Lower leg skin (tissue), 4 donors: ENCODE measurements around the gene SAP30L. TPM values are rescaled to one million over a fixed set of nuclear protein-coding genes. Genes with fewer than 3 reads are reported as not detected.
A peak's percentile ranks its signal among the peaks of the same experiment; 100 is the strongest.

ENCODE experiments used
- DNase-seq, 2 donors: peaks; one replicate each; pipeline ENCODE4 v3.0.0-alpha.2; 2019; ENCODE audit warnings: low spot score in 2 of 2
- H3K4me3 ChIP-seq: fragments of 200-600 bp; sonication (generic); 2 replicates; pipeline ENCODE4 v1.5.1; 2017; ENCODE audit warnings: mild to moderate bottlenecking, low read depth; ENCODE audit not compliant: poor library complexity, severe bottlenecking
- POLR2A ChIP-seq, 2 donors: fragments of 450-650 bp; IDR thresholded peaks; one replicate each; pipeline ENCODE4 v1.6.1; 2016 to 2017; ENCODE audit warnings: antibody characterized with exemption in 2 of 2, mild to moderate bottlenecking in 1 of 2, moderate library complexity in 1 of 2
- WGBS, 2 donors: methylation state at CpG; one replicate each; pipeline ENCODE4 v1.1.5; 2018; 5-methylcytosine and 5-hydroxymethylcytosine counted together
- intact Hi-C: fragments of 100-400 bp; cut with DNase I; formaldehyde crosslinking; loops from one replicate; pipeline ENCODE4 v1.15.0; 2023; ENCODE audit warnings: low total_unique reads
- total RNA-seq, 4 donors: library from RNA; depleted of rRNA; stranded (reverse); fragments of >200 nt; gene quantifications; one replicate each; pipeline ENCODE4 v1.1.0, GENCODE V29; 2016
- TF ChIP-seq, protein P1 (sequence below), 3 donors: fragments of 450-650 bp; IDR thresholded peaks; one replicate each; pipeline ENCODE4 v1.5.1; 2016; ENCODE audit warnings: antibody characterized with exemption in 3 of 3, mild to moderate bottlenecking in 3 of 3, moderate library complexity in 2 of 3

The SAP30L gene
- total RNA-seq, 4 donors from 2014 or later: 28.3 to 54.4 (median 39.9) TPM

DNA sequence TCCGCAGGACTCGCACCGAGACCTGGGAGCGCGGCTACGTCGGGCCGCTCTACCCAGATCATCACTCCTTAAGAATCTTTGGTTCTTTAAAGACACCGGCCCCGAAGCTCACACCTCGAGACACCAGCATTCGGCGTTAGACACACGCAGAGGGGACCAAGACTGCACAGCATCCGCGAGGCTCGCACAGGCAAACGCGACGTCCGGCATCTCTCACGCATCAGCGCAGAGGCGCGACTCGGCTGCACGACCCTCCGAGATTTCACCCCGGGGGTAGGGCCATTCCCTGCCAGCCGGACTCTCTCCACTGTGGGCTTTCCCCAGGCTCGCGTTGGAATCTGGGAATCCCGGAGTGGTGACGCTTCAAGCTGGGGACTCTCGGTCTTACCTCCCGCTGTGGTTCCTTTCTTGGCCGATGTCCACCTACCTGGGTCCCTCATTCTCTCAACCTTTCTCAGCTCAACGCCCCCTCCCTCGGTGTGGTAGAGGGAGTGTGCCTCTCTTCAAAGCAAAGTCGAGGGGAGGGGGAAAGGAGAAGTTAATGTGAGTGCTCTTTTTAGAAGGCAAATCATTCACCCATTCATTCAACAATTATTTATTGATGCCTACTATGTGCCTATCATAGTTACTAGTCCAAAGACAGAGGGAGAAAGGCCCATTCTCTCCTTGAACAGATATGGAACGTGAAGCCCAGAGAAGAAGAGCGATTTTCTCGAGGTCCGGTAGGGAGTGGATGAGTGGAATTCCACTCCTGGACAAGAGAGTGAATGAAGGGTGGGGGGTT is 33.6 kb downstream of the SAP30L start:
- peak in 1 of 2 donors; percentile 64 for DNase-seq
- 3 to 4% methylated on average over 41 to 44 of the region's 44 CpGs for WGBS, 2 donors
- intact Hi-C loops: no loop called here
- TF ChIP-seq, protein P1, sequence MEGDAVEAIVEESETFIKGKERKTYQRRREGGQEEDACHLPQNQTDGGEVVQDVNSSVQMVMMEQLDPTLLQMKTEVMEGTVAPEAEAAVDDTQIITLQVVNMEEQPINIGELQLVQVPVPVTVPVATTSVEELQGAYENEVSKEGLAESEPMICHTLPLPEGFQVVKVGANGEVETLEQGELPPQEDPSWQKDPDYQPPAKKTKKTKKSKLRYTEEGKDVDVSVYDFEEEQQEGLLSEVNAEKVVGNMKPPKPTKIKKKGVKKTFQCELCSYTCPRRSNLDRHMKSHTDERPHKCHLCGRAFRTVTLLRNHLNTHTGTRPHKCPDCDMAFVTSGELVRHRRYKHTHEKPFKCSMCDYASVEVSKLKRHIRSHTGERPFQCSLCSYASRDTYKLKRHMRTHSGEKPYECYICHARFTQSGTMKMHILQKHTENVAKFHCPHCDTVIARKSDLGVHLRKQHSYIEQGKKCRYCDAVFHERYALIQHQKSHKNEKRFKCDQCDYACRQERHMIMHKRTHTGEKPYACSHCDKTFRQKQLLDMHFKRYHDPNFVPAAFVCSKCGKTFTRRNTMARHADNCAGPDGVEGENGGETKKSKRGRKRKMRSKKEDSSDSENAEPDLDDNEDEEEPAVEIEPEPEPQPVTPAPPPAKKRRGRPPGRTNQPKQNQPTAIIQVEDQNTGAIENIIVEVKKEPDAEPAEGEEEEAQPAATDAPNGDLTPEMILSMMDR (IDR thresholded peaks at IDR 0.05): no peak
- H3K4me3 ChIP-seq: no peak overlapping the region

DNA sequence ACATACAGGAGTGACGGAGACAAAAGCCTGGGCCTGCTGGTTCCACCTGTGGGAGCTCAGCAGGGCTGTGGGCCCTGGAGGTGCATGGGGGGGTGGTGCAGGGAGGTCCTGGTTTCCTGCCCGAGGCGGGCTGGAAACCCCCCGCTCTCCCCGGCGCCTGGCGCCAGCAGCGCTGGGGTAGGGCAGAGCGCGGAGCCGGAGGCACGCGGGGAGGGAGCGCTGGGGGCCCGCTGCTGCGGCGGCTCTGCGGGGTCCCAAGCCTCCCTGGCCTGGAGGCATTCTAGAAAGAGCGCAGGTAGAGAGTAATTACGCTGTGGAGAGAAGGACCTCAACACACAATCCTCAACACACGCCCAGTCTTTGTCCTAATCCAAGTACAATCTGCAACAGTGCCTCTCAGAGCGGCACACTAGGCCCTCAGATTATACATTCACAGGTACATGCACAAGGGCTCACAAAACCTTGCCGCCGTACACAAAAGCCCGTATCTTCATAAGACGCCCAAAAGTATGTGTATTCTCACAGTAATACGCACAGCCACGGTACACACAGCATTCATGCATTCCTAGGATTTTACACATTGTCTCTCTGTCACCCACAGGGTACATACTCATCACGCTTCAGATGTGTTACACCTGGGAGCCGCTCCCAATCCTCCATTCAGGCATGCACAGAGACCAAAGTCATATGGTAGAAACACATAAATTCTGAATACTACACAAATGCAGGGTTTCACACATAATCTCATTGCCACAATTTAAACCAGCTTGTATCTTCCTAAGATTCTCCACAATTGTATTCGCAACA is 34.4 kb downstream of the SAP30L start:
- no peak overlapping the region for H3K4me3 ChIP-seq
- intact Hi-C loops: no loop called here
- no peak for TF ChIP-seq POLR2A (IDR thresholded peaks at IDR 0.05)
- TF ChIP-seq, protein P1 (IDR thresholded peaks at IDR 0.05): no peak
- WGBS, 2 donors: 9 to 16% methylated on average over 17 to 31 of the region's 31 CpGs
- DNase-seq: peak in 1 of 2 donors; percentile 76

DNA sequence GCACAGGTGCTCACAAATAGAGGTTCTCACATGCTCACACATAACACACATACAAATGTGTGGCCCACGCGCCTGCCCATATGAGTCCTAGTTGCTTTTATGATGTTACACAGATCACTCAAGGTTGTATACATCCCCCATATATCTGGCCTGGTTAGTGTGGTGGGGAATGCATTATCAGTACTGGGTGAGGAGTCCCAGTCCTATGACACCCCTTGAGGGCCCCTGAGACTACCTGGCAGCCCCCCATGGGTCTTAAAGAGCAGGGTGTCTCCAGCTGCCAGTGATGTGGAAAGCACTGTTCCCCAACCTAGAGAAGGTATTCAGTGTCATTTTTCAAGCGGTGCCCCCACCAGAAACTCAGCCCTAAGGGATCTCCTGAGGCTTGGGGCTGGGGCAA is 35.0 kb downstream of the SAP30L start:
- H3K4me3 ChIP-seq: no peak overlapping the region
- peak in 1 of 2 donors; percentile 56 for DNase-seq
- 44 to 58% methylated on average over 3 of the region's 3 CpGs for WGBS, 2 donors
- no peak for TF ChIP-seq POLR2A (IDR thresholded peaks at IDR 0.05)
- TF ChIP-seq, protein P1 (IDR thresholded peaks at IDR 0.05): no peak
- intact Hi-C loops: no loop called here

DNA sequence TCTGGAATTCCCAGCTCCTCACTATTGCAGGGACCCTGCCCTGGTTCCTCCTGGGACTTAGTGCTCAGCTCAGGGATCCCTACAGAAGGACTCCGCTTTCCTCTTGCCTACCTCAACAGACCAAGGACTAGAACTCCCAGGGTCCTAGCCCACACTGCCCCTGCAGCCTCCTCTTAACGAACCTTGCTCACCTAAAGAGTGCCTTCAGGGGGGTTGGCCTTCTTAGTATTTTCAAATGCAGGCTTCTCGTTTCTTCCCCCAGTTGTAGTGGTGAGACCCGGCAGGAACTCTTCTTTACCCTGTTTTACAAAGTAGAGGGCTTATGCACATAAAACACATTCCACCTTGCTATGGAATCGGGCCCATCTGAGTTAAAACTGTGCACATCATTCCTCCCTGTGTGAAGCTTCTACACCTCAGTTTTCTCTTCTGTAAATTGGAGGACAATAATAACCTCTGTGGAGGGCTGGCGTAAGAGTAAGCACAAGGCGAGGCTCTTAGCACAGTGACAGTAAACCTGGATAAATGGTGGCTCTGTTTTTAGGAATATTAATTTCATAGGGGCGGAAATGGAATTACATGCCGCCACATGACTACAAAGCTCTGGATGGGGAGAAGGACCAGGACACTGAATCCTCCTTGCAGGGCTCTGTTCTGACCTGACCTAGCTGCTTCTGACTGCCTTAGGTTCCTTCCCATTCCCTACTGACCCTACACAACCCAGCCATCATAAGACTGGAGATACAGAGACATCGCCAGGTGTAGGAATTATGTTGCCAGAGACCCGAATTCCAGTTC is 36.0 kb downstream of the SAP30L start:
- WGBS, 2 donors: 33 to 50% methylated on average over 11 of the region's 11 CpGs
- no peak overlapping the region for H3K4me3 ChIP-seq
- DNase-seq: peak in 1 of 2 donors; percentile 57
- intact Hi-C loops: no loop called here
- no peak for TF ChIP-seq POLR2A (IDR thresholded peaks at IDR 0.05)
- TF ChIP-seq, protein P1 (IDR thresholded peaks at IDR 0.05): no peak

DNA sequence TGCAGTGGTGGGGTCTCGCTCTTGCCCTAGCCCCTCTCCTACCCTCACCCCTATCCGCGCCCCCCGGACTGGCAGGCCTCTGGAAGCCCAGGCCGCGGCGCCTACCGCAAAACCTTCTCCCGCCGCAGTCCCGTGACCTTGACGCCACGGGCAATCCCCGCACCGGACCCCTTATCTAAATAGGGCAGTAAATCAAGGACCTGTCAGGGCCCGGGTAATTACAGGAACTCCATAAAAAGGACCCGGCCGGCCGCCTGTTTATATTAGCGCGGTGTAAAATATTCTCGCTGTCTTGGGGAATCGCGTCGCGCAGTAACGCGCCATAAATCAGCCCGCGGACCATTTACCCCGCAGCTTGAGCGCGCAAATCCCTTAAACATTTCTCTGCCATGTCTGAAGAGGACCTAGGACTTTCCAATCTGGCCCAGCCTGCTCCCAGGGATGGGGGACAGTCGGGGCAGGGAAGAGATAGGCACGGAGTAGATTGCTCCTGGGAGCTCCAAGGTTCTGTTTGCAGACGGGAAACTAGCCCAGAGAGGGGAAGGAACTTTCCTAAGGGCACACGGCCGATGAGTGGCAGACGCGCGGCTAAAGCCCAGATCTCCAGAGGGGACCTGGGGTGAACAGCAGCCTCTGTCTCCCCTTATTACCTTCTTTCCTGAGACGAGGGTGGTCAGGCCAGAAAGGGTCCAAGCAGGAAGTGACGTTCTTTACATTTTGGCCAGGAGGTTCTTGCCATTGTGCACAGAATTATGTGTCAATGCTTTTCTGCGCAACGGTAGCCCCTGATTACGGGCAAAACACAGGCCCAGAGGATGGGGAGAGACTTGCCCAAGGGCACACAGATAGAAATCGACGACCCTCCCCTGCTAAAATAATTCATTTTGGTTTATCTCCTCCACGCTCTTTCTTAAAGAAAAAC is 37.0 kb downstream of the SAP30L start:
- intact Hi-C loops: no loop called here
- DNase-seq: peak in 1 of 2 donors; percentile 79
- no peak overlapping the region for H3K4me3 ChIP-seq
- WGBS, 2 donors: 11 to 17% methylated on average over 49 of the region's 49 CpGs
- TF ChIP-seq, protein P1 (IDR thresholded peaks at IDR 0.05): no peak
- TF ChIP-seq POLR2A (IDR thresholded peaks at IDR 0.05): no peak
